ENCODE data around the gene SPPL2B.

GRCh38 chr19:2353159-2353886 is 24.8 kb downstream of the SPPL2B start:
- TF ChIP-seq POLR2A (IDR thresholded peaks at IDR 0.05) (no peak), CTCF (IDR thresholded peaks at IDR 0.05 in 8 of 11, conservative IDR thresholded peaks at IDR 0.05 in 3 of 11) (no peak), POLR2AphosphoS5 (IDR thresholded peaks at IDR 0.05) (peak in 1 of 3 donors; percentile 1)
